Fibroblast of upper back skin (primary cell): ENCODE data around the gene ENTHD1.
"Not testable (repeated sequence)": the region's sequence is repeated elsewhere in the genome, so short reads cannot be mapped to it uniquely, and the experiment has no call there.

Source experiments
- DNase-seq: peaks from one replicate; pipeline ENCODE4 v3.0.0-alpha.2; 2013

The ENTHD1 gene

DNA sequence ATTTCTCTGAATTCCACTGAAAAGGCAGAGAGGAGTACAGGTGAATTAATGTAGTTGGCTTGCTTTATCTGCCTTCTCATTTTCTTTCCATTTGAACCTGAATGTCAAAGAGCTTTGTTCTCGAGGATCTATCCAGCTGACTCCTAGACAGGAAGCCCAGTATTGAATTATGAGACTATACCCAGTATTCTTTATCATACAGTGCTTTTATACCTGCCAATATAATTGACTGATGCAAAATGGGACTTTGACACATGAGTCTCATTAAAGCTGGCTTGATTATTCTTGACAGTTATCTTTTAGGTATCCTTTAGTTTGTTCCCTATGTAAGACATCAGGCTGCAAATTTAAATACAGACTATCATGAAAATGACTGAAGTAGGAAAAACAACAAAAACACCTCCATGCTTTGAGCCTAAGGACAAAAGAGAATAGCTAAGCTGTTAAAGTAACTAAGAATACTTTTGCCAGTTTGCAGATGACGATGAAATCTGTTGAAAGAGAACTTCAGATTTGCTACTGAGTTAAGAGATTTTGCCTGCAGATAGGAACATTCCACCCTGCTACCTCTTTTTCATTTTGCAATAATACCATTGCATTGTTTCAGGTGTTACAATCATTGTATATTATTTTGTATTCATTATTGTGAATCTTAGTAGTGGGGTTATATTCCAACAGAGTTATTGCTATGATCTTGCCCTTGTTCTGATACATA lies 117.1 kb downstream of the ENTHD1 start:
- peak; percentile 2 for DNase-seq

DNA sequence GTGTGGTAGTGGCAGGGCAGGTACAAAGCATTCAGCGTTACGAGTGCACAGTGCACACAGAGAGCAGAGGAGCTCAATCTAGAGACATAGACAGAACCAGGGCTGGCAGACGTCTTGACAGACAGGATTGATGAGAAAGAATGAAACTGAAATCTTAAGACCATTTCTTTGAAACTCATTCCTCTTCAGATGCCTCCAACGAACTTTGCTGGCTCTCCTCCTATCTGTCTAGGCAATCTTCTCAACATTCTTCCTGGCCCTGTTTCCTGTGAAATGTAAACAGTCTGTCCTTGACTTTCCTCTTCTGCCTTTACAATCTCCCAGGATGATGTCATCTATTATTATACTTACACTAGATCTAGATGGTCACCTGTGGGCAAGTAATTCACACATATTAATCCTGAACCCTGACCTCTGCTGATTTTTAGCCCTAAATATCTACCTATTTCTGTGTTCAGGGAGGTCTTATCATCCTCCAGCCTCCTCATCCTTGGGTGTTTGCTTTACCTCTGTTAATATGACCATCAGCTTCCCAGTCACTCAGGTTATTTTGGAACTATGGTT lies 119.5 kb downstream of the ENTHD1 start:
- peak; percentile 19 for DNase-seq

DNA sequence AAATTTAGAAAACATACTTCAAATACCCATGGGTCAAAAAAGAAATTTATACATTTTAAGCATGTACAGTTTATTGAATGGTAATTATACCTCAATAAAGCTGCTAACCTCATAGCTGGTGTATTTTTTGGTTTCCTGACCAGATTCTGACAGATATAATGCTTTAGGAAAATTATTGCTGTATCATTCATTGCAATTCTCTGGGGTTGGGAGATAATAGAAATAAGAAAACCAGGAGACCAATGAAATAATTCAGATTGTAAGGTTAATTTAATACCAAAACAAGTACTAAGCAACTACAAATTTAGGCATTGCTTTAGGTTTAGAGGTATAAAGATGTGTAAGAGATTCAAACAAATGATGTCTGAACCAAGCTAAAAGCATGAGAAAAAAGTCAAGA lies 120.1 kb downstream of the ENTHD1 start:
- no peak for DNase-seq

- no peak for DNase-seq
Measured at GRCh38 chr22:39771486-39771885, 122.1 kb downstream of the ENTHD1 start.

- no peak for DNase-seq
Measured at GRCh38 chr22:39765661-39766060, 127.9 kb downstream of the ENTHD1 start.

- no peak for DNase-seq
Measured at GRCh38 chr22:39765046-39765445, 128.5 kb downstream of the ENTHD1 start.

- DNase-seq = no peak
Measured at GRCh38 chr22:39763276-39763675, 130.3 kb downstream of the ENTHD1 start.

DNA sequence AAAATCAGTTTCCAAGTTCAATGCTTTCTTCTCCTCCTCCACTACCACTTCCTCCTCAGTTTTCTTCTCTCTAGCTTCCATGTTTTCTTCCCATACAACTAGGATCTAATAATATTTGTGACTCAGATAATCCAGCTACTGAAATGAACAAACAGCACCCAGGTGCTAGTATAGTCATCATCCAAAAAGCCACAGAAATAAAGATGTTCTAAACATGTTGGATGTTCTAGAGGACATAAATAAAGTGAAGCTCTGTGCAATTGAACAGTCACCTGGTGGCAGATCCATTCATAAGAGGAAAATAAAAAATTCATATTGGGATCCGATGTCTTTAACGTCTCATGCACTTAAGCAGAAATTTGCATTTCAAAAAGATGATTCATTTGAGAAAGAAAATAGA lies 142.8 kb downstream of the ENTHD1 start:
- DNase-seq = no peak

GRCh38 chr22:39748877-39749276 lies 144.7 kb downstream of the ENTHD1 start:
- DNase-seq = no peak

DNA sequence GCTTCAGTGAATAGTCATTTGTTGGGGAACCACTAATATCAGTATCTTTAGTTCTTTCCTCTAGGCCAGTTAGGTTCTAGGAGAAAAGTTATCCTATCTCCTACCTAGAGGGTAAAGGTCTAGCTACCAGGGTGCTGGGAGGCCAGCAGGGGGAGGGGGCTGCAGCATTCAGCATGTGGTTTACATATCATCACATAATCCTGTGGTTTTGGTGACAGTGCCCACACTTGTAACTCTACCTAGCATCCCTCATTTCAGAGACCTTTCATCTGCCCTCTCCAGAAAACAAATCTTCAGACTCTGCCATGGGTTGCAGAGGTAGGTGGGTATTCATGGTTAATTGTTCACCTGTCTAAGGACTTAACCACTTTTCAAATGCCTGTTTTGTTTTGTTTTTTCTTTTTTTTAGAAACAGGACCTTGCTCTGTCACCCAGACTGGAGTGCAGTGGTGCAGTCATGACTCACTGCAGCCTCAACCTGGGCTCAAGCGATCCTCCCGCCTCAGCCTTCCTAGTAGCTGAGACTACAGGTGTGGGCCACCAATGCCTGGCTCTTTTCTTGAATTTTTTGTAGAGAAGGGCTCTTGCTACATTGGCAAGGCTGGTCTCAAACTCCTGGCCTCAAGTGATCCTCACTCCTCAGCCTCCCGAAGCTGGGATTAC lies 146.8 kb downstream of the ENTHD1 start:
- no peak for DNase-seq

GRCh38 chr22:39745789-39746188 lies 147.8 kb downstream of the ENTHD1 start:
- DNase-seq = no peak

DNA sequence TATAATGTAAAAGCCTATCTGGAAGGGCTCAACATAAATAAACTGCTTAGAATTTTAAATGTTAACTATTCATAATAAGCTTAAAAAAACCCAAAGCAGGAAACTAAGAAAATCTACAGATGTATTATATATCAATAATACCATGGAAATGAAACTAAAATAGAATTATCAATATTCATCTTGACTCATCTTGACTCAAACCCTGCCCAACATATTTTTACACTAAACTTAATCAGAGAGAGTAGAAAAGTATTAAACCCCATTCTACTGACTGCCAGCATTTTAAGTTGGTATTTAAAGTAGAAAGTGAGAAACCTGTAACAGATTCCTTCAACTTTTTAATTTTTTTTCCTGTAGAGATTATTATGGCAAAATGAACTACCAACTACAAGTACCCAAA lies 149.2 kb downstream of the ENTHD1 start:
- no peak for DNase-seq

GRCh38 chr22:39743935-39744334 lies 149.6 kb downstream of the ENTHD1 start:
- no peak for DNase-seq

DNA sequence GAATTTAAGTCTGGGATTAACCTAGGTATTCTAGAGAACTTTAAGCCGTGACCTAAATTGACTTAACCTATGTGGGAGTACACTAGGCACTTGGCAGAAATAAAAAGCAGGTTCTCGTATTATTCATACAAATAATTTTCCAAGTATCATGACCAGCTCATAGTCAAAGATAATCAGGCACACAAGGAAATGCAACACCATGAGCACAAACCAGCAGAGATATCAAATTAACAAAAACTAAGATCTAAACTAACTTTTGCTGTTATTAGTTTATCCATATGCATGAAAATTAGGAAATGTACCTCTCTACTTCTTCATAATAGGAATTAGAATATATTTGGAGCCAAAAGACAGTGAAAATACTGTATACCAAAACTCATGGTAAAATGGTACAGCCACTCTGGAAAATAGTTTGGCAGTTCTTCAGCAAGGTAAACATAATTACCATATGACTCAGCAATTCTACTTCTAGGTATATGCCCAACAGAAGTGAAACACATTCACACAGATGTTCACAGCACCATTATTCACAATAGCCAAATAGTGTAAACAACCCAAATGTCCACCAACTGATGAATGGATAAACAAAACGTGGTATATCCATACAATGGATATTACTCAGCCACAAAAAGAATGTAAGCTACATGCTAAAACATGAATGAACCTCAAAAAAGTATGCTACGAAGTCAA lies 154.1 kb downstream of the ENTHD1 start:
- no peak for DNase-seq

DNA sequence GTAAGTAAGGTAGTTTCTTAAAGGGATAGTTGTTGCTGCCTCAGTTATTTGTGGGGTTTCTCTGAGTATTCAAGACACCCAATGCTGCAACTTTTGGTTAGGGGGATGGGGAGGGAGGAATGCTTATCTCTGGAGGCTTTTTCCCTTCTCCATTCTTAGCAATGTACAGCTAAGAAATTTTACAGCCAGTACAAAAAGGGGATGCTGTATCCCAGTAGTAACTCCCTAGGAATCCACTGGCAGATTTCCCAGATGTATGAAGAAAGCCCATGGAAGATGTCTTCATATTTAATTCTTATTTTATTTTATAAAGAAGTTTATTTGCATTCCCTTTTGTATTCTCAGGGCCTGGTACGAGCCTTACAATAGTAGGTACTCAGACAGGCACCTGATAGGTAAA lies 154.8 kb downstream of the ENTHD1 start:
- peak; percentile 88 for DNase-seq

GRCh38 chr22:39735776-39736175 lies 157.8 kb downstream of the ENTHD1 start:
- no peak for DNase-seq

DNA sequence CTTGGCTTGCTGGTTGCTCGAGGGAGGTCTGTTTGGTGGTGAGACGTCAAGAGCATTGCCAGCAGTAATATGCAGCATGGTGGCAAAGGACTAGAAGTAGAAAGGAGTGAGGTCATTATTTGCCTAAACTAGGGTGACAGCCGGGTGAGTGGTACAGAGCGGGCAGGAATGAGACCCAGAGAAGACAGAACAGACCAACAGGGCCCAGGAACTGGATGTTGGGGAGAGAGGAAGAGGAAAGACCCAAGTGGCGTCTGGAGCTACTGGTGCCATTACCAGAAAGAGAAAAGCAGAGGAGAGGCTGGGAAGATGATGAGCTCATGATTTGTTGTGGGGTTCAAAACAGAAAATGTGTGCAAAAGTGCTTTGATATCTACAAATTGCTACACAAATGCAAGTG lies 158.7 kb downstream of the ENTHD1 start:
- DNase-seq = no peak

- not testable (repeated sequence) for DNase-seq
Measured at GRCh38 chr22:39734046-39734445, 159.5 kb downstream of the ENTHD1 start.

GRCh38 chr22:39733191-39733590 lies 160.4 kb downstream of the ENTHD1 start:
- no peak for DNase-seq

- no peak for DNase-seq
Measured at GRCh38 chr22:39732625-39733024, 160.9 kb downstream of the ENTHD1 start.

DNA sequence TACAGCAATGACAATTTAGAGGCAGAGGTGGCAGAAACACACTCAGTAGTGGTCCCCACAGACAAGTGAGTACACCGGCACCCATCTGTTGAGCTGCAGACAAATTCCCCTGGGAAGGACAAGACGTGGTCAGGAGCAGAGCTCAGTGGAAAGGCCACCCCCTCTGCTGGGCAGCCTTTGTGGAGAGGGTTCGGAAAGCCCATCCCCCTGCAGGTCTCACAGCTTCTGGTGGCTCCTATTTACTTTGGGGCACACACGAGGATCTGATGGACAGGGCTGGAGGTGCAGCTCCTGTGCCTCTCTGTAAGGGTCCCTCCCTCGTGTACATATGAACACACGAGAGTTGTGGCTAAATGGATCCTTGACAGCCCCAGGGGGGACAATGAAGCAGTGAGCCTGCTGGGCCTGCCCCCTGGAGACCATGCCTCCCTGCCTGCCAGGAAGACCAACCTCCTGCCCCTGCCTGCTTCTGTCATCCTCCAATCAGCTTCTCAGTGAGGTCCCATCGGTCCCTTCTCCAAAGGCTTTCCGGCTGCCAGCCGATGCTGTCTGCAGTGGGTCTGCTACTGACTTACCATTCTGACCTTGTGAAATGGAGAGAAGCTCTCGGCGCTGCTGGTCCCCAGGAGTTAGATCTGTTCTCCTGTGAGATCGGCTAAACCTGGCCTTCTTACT lies 161.5 kb downstream of the ENTHD1 start:
- DNase-seq = no peak

DNA sequence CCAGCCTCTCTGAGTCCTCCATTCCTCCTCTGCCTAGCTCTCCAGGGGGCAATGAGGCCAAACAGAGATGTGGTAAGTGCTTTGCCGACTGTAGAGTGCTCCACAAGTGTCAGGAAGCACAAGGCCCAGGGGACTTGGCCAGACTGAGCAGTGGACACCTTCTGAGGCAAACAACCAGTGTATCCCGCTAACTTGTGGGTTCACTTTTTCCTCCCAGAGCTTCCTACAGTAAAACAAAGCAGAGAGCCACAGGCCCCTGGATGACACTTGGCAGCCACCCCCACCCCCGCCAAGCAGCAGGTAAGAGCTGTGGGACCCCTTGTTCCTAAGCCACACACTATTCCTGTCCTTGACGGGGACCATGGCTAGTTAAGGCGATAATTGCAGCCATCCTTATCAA lies 162.1 kb downstream of the ENTHD1 start:
- DNase-seq = no peak
